ENCODE results near the gene DBT.

DBT gene

GRCh38 chr1:100137602-100138001 lies 112.0 kb downstream of the DBT start:
- no peaks in the 10 kb centered on the region for H3K4me1 ChIP-seq (ENCODE audit: control insufficient read depth, insufficient read depth, low read length)
- H3K27ac ChIP-seq (ENCODE audit: low read depth, low read length): no peak overlapping the region
- no peak overlapping the region for H3K4me3 ChIP-seq (ENCODE audit: low read length)
- H3K27me3 ChIP-seq (ENCODE audit: control insufficient read depth, insufficient read depth, low read length): no peaks in the 10 kb centered on the region
- H3K9ac ChIP-seq (ENCODE audit: low read length): no peak overlapping the region
- peaks cover 15% of the 10 kb centered on the region for H3K36me3 ChIP-seq (ENCODE audit: control insufficient read depth, insufficient read depth, low read length)

Measured in rectal smooth muscle tissue (tissue), 1 donor.